A673 (cell line): ENCODE data around the gene ARFGEF2. TPM values are rescaled to one million over a fixed set of nuclear protein-coding genes. Genes with fewer than 3 reads are reported as not detected.
A peak's percentile ranks its signal among the peaks of the same experiment; 100 is the strongest.
"Not testable (repeated sequence)": the region's sequence is repeated elsewhere in the genome, so short reads cannot be mapped to it uniquely, and the experiment has no call there.

ENCODE experiments used
- BruUV-seq: library from RNA; stranded (reverse); fragments of 400-500 nt; replicated peaks from 2 replicates; lab custom pipeline; 2021; lab: Mats Ljungman, UMichigan
- CTCF ChIA-PET: fragments of 300-600 bp; sonication (Branson Sonifier 250); formaldehyde crosslinking; loops from one replicate; lab custom pipeline; 2022; ENCODE audit warnings: antibody characterized with exemption; lab: Charles Lee
- POLR2A ChIA-PET: fragments of 300-600 bp; sonication (Branson Sonifier 250); formaldehyde crosslinking; loops from one replicate; lab custom pipeline; 2022; ENCODE audit warnings: antibody characterized with exemption; ENCODE audit not compliant: low non-redundant PET; lab: Charles Lee
- DNase-seq: peaks from one replicate; pipeline ENCODE4 v3.0.0-alpha.2; 2015; ENCODE audit warnings: low spot score
- H3K27ac ChIP-seq: fragments of 200-600 bp; sonication (generic); 2 replicates; pipeline ENCODE4 v1.5.1; 2016; ENCODE audit warnings: mixed run types, low read depth, mild to moderate bottlenecking, mixed read lengths, antibody characterized with exemption, low read length; ENCODE audit not compliant: poor library complexity, severe bottlenecking
- H3K27me3 ChIP-seq: fragments of 200-600 bp; sonication (generic); replicated peaks from 2 replicates; pipeline ENCODE4 v1.6.1; 2017; ENCODE audit warnings: mixed run types, low read depth, mild to moderate bottlenecking, mixed read lengths, antibody characterized with exemption, low read length; ENCODE audit not compliant: insufficient read depth, poor library complexity
- H3K36me3 ChIP-seq: fragments of 200-600 bp; sonication (generic); 2 replicates; pipeline ENCODE4 v1.6.1; 2016; ENCODE audit warnings: mixed run types, mild to moderate bottlenecking, mixed read lengths, antibody characterized with exemption, low read length; ENCODE audit not compliant: insufficient read depth, poor library complexity, severe bottlenecking
- H3K4me1 ChIP-seq: fragments of 200-600 bp; sonication (generic); 2 replicates; pipeline ENCODE4 v1.6.1; 2017; ENCODE audit warnings: mixed run types, mild to moderate bottlenecking, mixed read lengths, antibody characterized with exemption, low read length; ENCODE audit not compliant: insufficient read depth, poor library complexity, severe bottlenecking
- H3K4me3 ChIP-seq: fragments of 200-600 bp; sonication (generic); 2 replicates; pipeline ENCODE4 v1.5.1; 2016; ENCODE audit warnings: low read depth, mixed run types, mild to moderate bottlenecking, mixed read lengths, low read length; ENCODE audit not compliant: poor library complexity, severe bottlenecking
- H3K9me3 ChIP-seq: fragments of 200-600 bp; sonication (generic); 2 replicates; pipeline ENCODE4 v1.6.1; 2016; ENCODE audit warnings: mixed run types, low read depth, mild to moderate bottlenecking, mixed read lengths, antibody characterized with exemption, low read length; ENCODE audit not compliant: poor library complexity, severe bottlenecking
- CTCF ChIP-seq: fragments of 300-800, 200-600 bp; sonication (generic); conservative IDR thresholded peaks from 2 replicates; pipeline ENCODE4 v1.5.1; 2017; ENCODE audit warnings: low read depth, mild to moderate bottlenecking, antibody characterized with exemption, low read length, moderate library complexity, mixed read lengths
- EZH2 ChIP-seq: fragments of 200-600 bp; sonication (generic); IDR thresholded peaks from 2 replicates; pipeline ENCODE4 v1.6.1; 2017; ENCODE audit warnings: borderline replicate concordance, low read depth, mild to moderate bottlenecking, mixed read lengths, antibody characterized with exemption, low read length; ENCODE audit not compliant: poor library complexity, severe bottlenecking
- intact Hi-C: fragments of 100-400 bp; cut with micrococcal nuclease; formaldehyde crosslinking; loops from one replicate; pipeline ENCODE4 v1.10.0; 2022; ENCODE audit not compliant: unreplicated experiment
- total RNA-seq: library from RNA; stranded (reverse); gene quantifications from 2 replicates; pipeline ENCODE4 v1.2.3, GENCODE V29; 2021

Gene ARFGEF2
- total RNA-seq, 1 experiment from 2014 or later, result 26.1 TPM

- no TSS peak for BruUV-seq
- Histone ChIP-seq H3K4me1 (peaks cover 42% of the 10 kb centered on the region), H3K36me3 (no peaks in the 10 kb centered on the region), H3K27ac (peak overlapping the region; percentile 72), H3K27me3 (no peaks in the 10 kb centered on the region), H3K4me3 (no peak overlapping the region), H3K9me3 (no peaks in the 10 kb centered on the region)
- no peak for DNase-seq
- TF ChIP-seq EZH2 (no peak), CTCF (no peak)
- intact Hi-C loops, result no loop called here
- ChIA-PET POLR2A (no interaction called here), CTCF (no interaction called here)
Measured at GRCh38 chr20:48886194-48886593, 35.3 kb upstream of the ARFGEF2 start.

- Histone ChIP-seq H3K9me3 (no peaks in the 10 kb centered on the region), H3K27me3 (no peaks in the 10 kb centered on the region), H3K27ac (peak overlapping the region; percentile 72), H3K4me3 (no peak overlapping the region), H3K36me3 (no peaks in the 10 kb centered on the region), H3K4me1 (peaks cover 48% of the 10 kb centered on the region)
- ChIA-PET CTCF (no interaction called here), POLR2A (no interaction called here)
- intact Hi-C loops, result no loop called here
- TF ChIP-seq EZH2 (no peak), CTCF (no peak)
- DNase-seq, result no peak
- BruUV-seq, result no TSS peak
Measured at GRCh38 chr20:48886811-48887210, 34.7 kb upstream of the ARFGEF2 start.

GRCh38 chr20:48888517-48888916 lies 33.0 kb upstream of the ARFGEF2 start:
- H3K36me3 ChIP-seq, intact Hi-C loops, H3K4me3 ChIP-seq, CTCF ChIA-PET, H3K27me3 ChIP-seq, H3K9me3 ChIP-seq, BruUV-seq, DNase-seq: not testable (repeated sequence)
- Histone ChIP-seq H3K27ac (peak overlapping the region; percentile 97), H3K4me1 (peaks cover 60% of the 10 kb centered on the region)
- POLR2A ChIA-PET, result interaction anchor here (0.7 kb wide), 1 partner anchor 330 kb away, joined by 11 read pairs; no protein-coding TSS in a partner anchor

GRCh38 chr20:48889140-48889790 lies 32.2 kb upstream of the ARFGEF2 start:
- Histone ChIP-seq H3K4me3 (no peak overlapping the region), H3K27me3 (no peaks in the 10 kb centered on the region), H3K9me3 (peaks cover 7% of the 10 kb centered on the region), H3K36me3 (no peaks in the 10 kb centered on the region), H3K27ac (peak overlapping the region; percentile 97), H3K4me1 (peaks cover 60% of the 10 kb centered on the region)
- POLR2A ChIA-PET, result no interaction called here
- TF ChIP-seq CTCF, result no peak
- TF ChIP-seq EZH2, result no peak
- no TSS peak for BruUV-seq
- CTCF ChIA-PET, result no interaction called here
- intact Hi-C loops, result no loop called here
- DNase-seq, result peak; percentile 60
